ENCODE results near the gene ZNF367.

ZNF367 gene

DNA sequence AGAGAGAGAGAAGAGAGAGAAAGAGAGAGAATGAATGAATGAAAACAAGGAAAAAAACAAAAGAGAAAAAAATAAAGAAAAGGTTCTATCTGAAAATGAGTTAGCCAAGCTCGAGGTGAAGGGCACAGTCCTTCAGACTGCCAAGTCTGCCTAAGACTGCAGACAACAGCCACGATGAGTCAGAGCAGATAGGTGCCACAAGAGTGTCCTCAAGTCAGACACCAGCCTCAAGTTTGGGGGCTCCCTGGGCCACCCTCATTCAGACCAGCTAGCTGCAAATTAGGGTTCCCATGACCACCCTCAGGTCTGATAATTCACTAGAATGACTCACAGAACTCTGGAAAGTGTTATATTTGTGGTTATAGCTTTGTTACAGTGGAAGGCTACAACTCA, 17.9 kb upstream of the ZNF367 start:
- TF ChIP-seq MYC (IDR thresholded peaks at IDR 0.05; ENCODE audit: low read depth, low read length) = no peak
- TF ChIP-seq, protein P1, sequence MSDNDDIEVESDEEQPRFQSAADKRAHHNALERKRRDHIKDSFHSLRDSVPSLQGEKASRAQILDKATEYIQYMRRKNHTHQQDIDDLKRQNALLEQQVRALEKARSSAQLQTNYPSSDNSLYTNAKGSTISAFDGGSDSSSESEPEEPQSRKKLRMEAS (IDR thresholded peaks at IDR 0.05; ENCODE audit: low read depth, low read length) = no peak
- TF ChIP-seq POLR2A (IDR thresholded peaks at IDR 0.05; ENCODE audit: extremely low read depth, insufficient read length) = no peak
- TF ChIP-seq, protein P2, sequence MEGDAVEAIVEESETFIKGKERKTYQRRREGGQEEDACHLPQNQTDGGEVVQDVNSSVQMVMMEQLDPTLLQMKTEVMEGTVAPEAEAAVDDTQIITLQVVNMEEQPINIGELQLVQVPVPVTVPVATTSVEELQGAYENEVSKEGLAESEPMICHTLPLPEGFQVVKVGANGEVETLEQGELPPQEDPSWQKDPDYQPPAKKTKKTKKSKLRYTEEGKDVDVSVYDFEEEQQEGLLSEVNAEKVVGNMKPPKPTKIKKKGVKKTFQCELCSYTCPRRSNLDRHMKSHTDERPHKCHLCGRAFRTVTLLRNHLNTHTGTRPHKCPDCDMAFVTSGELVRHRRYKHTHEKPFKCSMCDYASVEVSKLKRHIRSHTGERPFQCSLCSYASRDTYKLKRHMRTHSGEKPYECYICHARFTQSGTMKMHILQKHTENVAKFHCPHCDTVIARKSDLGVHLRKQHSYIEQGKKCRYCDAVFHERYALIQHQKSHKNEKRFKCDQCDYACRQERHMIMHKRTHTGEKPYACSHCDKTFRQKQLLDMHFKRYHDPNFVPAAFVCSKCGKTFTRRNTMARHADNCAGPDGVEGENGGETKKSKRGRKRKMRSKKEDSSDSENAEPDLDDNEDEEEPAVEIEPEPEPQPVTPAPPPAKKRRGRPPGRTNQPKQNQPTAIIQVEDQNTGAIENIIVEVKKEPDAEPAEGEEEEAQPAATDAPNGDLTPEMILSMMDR (IDR thresholded peaks at IDR 0.05; ENCODE audit: low read depth, low read length) = no peak
- DNase-seq (ENCODE audit: low read depth) = no peak

DNA sequence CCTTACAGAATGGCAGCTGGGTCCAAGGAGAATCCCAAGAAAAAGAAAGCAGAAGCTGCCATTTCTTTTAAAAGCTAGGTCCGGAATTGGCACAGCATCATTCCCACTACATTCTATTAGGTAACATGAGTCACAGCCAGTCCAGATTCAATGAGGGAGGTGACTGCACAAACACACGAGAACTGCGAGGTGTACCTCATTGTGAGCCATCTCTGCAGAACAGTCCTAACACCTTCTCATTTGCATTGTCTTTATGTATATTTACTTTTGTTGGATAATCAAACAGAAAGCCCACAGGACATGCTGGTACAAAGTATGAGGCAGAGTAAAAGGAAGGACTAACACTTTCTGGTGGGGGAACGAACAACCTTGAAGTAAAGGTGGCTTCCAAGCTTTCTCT, 17.2 kb upstream of the ZNF367 start:
- no peak overlapping the region for H3K4me3 ChIP-seq (ENCODE audit: low read depth, low read length)
- TF ChIP-seq, protein P1 (IDR thresholded peaks at IDR 0.05; ENCODE audit: low read depth, low read length) = no peak
- TF ChIP-seq, protein P2 (IDR thresholded peaks at IDR 0.05; ENCODE audit: low read depth, low read length) = no peak
- TF ChIP-seq POLR2A (IDR thresholded peaks at IDR 0.05; ENCODE audit: extremely low read depth, insufficient read length) (no peak), MYC (IDR thresholded peaks at IDR 0.05; ENCODE audit: low read depth, low read length) (no peak)
- no peak for DNase-seq (ENCODE audit: low read depth)

More for the DNA sequence above, 17.9 kb upstream of the ZNF367 start:
- H3K4me3 ChIP-seq (ENCODE audit: low read depth, low read length) = no peak overlapping the region

DNA sequence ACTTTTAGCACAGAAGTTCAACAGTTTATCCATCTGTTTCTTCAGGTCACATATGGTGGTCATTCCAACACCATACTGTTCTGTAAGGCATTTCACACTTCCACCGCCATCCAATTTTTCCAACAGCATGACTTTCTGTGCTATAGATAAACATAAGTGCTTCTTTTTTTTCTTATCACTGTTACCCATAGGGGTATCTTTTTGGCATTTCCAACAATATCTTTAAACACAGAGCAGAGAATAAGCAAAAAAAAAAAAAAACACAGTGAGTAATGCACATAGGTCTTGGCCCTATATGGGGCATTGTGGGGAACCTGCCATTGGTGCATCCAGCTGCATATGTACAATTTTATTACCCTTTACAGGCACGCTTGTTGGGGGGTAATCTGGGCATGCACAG, 12.2 kb upstream of the ZNF367 start:
- no peak for DNase-seq (ENCODE audit: low read depth)

DNA sequence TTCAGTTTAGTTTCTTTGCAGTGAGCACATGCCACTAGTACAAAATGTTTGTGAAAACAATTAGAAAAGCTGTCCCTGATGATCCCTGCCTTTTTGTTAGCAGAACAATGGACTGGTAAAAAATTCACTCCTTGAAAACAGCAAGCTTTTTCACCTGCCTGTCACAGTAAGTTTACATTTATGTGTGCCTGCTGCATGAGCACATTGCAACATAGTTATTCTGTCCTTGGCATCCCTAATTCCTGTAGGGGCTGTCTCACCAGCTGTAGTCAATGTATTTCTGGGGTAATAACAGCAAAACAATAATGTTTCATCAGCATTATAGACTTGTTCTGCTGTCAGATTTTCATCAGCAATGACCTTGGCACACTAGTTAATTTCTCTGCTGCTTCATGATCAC, 11.6 kb upstream of the ZNF367 start:
- no peak overlapping the region for H3K4me3 ChIP-seq (ENCODE audit: low read depth, low read length)
- TF ChIP-seq, protein P1 (IDR thresholded peaks at IDR 0.05; ENCODE audit: low read depth, low read length) = no peak
- TF ChIP-seq, protein P2 (IDR thresholded peaks at IDR 0.05; ENCODE audit: low read depth, low read length) = no peak
- TF ChIP-seq POLR2A (IDR thresholded peaks at IDR 0.05; ENCODE audit: extremely low read depth, insufficient read length) (no peak), MYC (IDR thresholded peaks at IDR 0.05; ENCODE audit: low read depth, low read length) (no peak)
- no peak for DNase-seq (ENCODE audit: low read depth)

More for the DNA sequence above, 12.2 kb upstream of the ZNF367 start:
- H3K4me3 ChIP-seq (ENCODE audit: low read depth, low read length) = no peak overlapping the region
- TF ChIP-seq, protein P2 (IDR thresholded peaks at IDR 0.05; ENCODE audit: low read depth, low read length) = no peak
- TF ChIP-seq POLR2A (IDR thresholded peaks at IDR 0.05; ENCODE audit: extremely low read depth, insufficient read length) (no peak), MYC (IDR thresholded peaks at IDR 0.05; ENCODE audit: low read depth, low read length) (no peak)
- TF ChIP-seq, protein P1 (IDR thresholded peaks at IDR 0.05; ENCODE audit: low read depth, low read length) = no peak

DNA sequence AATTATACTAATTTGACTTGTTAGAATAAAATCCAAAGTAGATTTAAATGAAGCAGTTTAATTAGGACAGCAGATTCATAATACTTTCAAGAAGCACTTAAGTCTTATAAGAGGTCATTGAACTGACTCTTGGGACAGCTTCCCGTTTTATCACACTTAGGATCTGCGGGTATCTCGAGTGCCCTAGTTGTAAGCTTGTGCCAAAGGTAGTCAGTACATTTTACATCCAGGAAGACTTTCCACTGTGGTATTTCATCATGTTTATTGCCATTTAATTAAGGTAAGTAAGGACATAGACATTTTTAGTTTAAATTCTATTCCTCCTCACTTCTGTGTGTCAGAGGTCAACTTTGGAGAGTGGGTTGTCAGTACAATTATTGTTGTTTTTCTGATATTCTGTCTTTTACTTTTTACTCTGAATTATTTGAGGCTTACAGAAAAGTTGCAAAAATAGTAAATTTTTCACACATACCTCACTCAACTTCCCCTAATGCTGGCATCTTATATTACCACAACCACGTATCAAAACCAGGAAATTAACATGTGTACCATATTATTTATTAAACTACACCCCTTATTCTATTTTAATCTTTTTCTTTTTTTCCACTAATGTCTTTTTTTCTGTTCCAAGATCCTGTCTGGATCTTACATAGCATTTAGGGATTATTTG, 7.5 kb upstream of the ZNF367 start:
- TF ChIP-seq, protein P1 (IDR thresholded peaks at IDR 0.05; ENCODE audit: low read depth, low read length) = no peak
- TF ChIP-seq POLR2A (IDR thresholded peaks at IDR 0.05; ENCODE audit: extremely low read depth, insufficient read length) = no peak
- TF ChIP-seq, protein P2 (IDR thresholded peaks at IDR 0.05; ENCODE audit: low read depth, low read length) = no peak
- TF ChIP-seq MYC (IDR thresholded peaks at IDR 0.05; ENCODE audit: low read depth, low read length) = no peak
- H3K4me3 ChIP-seq (ENCODE audit: low read depth, low read length) = no peak overlapping the region
- DNase-seq (ENCODE audit: low read depth) = no peak
